ENCODE measurements around the gene RAB10.
"Not testable (repeated sequence)": the region's sequence is repeated elsewhere in the genome, so short reads cannot be mapped to it uniquely, and the experiment has no call there.

RAB10 gene

GRCh38 chr2:26157580-26157979 is 123.7 kb downstream of the RAB10 start:
- DNase-seq (ENCODE audit: low read depth), result no peak

DNA sequence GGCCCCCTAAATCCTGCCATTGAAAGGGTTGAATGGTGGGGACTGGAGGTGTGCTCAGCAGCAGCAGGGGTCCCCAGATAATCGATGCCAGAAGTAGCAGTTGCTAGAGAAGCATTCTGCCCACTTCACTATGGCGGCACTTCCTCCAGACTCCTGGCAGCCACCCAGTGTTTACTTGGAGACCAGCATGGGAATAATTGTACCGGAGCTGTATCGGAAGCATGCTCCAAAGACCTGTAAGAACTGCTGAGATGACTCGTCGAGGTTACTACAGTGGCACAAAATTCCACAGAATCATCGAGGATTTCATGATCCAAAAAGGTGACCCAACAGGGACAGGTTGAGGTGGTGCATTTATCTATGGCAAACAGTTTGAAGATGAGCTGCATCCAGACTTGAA is 128.0 kb downstream of the RAB10 start:
- no peak for DNase-seq (ENCODE audit: low read depth)

DNA sequence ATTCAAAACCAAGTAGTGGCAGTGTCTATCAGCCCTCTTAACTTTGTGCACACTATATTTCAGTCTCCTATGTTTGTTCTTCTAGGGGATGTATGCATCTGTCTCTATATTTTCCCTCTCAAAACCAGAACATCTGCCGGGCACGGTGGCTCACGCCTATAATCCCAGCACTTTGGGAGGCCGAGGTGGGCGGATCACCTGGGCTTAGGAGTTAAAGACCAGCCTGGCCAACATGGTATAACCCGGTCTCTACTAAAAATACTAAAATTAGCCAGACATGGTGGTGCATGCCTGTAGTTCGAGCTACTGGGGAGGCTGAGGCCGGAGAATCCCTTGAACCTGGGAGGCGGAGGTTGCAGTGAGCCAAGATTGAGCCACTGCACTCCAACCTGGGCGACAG is 129.1 kb downstream of the RAB10 start:
- DNase-seq (ENCODE audit: low read depth), result no peak

DNA sequence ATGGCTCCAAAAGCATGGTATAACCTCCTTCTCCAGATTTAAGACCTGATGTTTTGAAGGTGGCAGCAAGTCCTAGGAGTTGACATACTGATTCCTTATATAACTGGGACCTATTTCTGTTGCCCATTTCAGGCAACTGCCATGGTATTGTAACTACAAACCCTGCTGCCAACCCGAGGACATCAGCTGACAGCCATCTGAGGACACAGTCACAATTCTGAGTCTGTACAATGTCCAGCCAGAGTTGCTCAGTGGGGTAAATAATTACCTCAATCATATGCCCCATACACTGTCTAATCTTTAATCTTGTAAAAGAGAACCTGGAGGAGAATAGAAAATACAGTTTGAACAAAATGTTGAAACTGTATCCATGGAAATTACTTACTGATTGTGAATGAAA is 130.3 kb downstream of the RAB10 start:
- DNase-seq (ENCODE audit: low read depth), result no peak

DNA sequence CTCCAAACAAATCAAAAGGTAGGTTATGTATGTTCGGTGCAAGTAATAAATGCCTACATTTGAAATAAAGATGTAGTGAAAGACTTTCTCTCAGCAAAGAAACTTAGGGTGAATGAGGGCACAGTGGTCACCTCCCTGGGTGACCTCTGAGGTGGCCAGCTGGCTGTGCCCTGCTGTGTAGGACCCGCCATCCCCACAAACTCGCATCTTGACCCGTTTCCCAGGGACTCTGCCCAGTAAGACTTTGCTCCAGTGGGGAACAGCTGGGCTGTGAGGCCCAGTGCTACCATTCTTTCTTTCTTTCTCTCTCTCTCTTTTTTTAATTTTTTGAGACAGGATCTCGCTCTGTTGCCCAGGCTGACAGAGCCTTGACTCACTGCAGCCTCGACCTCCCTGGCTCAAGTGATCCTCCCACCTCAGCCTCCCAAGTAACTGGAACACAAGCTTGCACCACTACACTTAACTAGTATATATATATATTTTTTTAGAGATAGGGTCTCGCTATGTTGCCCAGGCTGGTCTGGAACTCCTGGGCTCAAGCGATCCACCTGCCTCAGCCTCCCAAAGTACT is 130.8 kb downstream of the RAB10 start:
- DNase-seq (ENCODE audit: low read depth), result no peak

DNA sequence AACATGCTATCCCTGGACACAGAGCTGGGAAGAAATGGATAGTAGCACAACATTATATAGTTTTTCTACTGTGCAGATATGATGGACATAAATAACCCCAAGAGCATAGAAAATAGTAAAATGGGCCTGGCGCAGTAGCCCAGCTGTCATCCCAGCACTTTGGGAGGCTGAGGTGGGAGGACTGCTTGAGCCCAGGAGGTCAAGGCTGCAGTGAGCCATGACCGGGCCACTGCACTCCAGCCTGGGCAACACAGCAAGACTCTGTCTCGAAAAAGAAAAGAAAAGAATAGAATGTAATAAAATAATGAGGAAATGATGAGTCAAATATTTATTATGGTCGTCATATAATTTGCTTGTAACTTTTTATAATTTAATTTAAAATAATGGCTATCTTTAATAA is 131.5 kb downstream of the RAB10 start:
- no peak for DNase-seq (ENCODE audit: low read depth)

DNA sequence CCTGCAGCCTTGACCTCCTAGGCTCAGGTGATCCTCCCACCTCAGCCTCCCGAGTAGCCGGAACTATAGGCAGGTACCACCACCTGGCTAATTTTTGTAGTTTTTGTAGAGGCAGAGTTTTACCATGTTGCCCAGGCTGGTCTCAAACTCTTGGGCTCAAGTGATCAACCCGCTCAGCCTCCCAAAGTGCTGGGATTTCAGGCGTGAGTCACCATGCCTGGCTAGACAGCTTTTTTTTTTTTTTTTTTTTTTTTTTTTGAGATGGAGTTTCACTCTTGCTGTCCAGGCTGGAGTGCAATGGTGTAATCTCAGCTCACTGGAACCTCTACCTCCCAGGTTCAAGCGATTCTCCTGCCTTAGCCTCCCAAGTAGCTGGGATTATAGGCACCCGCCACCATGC is 132.7 kb downstream of the RAB10 start:
- not testable (repeated sequence) for DNase-seq (ENCODE audit: low read depth)

- DNase-seq (ENCODE audit: low read depth), result no peak
These were observed 134.9 kb downstream of the RAB10 start for GRCh38 chr2:26168785-26169184.

GRCh38 chr2:26169226-26169625 is 135.3 kb downstream of the RAB10 start:
- no peak for DNase-seq (ENCODE audit: low read depth)

- DNase-seq (ENCODE audit: low read depth), result no peak
These were observed 136.0 kb downstream of the RAB10 start for GRCh38 chr2:26169681-26170414.

- no peak for DNase-seq (ENCODE audit: low read depth)
These were observed 136.9 kb downstream of the RAB10 start for GRCh38 chr2:26170795-26171194.

GRCh38 chr2:26172189-26172870 is 138.4 kb downstream of the RAB10 start:
- DNase-seq (ENCODE audit: low read depth), result no peak

DNA sequence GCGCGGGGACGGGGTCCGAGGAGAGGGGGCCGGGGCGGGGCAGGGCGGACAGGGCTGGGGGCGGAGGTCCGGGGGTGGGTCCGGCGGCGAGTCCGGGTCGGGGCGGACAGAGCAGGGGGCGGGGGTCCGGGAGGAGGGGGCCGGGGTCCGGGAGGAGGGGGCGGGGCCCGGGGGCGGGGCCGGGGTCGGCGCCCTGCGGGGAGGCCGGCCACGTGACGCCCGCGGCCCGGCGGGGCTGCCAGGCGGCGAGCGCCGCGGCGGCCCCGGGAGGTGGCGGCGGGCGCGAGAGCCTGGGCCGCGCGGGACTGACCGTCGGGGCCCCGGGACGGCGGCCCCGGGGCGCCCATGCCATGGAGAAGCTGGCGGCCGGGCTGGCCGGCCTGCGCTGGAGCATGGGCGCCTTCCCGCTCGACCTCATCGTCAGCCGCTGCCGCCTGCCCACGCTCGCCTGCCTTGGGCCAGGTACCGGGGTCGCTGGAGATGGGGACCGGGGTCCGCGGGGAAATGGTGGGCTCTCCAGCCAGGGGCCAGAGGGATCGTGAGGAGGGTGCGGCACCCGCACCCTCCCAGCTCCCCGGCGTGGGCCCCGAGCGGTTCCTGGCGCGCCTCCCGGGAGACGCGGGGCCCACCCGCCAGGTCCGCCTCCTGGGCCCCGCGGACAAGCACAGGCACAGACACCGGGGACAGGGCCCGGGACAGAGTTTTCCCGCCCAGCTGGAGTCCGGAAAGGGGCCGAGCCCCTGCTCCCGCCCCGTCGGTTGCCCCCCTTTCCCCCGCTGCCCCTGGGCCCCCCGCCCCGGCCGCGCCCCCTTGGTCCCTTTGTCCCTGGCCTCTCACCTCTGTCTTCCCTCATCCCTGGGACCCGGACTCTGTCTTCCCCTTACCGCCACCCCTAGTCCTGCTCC is 139.2 kb downstream of the RAB10 start, which contains the start of gene GAREM2:
Gene GAREM2, plus strand, starts transcription at position 218 of the 905 bp plus-strand sequence. Its CDS starts 133 bp downstream, at position 351.
- DNase-seq (ENCODE audit: low read depth), result no peak

DNA sequence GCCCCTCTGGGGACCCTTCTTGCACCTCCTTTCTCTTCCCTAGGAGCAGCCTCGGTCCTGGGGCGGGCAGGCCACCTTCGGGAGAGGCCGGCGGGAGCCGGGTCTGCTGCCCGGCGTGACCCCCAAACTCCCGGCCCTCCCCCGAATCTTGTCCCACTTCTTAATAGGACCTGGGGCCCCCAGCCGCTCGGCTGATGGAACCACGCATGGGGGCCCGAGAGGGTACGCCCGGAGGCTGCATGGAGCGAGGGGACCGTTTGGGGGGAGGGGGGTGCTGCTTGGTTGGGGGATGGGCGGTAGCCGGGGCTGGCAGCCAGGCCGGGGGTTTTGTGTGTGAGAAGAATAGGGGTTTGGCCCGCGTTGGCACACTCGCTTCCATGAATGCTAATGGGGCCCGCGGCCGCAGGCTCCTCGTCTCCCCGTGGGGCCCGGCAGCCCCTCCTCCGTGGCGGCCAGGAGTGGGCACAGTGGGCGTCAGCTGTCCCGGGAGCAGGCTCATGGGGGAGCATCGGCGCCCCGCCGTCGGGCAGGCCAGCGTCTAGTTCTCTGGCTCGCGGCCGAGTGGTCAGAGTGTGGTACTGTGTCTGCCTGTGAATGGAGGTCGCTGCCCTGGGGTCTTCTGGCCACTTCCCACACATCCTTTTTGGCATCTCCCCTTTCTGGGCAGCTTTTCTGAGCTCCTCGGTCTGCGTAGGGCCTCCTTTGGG is 140.0 kb downstream of the RAB10 start:
- DNase-seq (ENCODE audit: low read depth), result no peak

GRCh38 chr2:26174691-26175465 is 141.0 kb downstream of the RAB10 start:
- no peak for DNase-seq (ENCODE audit: low read depth)

DNA sequence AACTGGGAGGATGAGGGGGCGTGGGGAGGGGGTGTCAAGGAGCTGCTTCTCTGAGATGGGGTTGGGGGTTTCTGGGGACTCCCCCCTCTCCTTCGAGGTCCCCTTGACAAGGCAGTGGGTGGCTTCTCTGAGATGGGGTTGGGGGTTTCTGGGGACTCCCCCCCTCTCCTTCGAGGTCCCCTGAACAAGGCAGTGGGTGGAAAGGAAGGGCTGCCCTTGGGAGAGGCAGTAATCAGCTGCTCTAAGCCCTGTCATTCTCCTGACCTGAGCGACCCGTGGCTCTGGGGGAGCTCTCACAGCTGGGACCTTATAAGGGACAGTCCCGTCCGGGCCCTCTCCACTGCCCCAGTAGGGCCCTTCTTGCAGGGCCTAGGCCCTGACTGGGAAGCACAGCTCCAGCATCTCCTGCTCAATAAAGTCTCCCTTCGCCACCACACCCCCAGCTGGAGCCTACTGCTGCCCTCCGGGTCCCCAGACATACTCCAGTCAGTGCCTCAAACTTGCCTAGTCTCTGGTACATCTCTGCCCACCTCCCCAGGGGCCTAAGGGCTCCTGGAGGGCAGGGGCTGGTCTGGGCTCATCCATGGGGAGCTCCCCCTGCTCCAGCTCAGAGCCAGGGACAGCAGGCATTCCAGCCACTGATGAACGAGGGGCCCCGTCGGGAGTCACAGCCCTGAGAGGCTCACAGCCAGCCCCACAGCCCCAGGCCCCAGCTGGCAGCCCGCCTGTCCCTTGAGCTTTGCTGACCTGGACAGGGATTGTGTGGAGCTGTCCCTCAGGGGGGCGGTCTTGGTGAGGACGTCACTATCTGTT is 141.8 kb downstream of the RAB10 start:
- DNase-seq (ENCODE audit: low read depth), result no peak

GRCh38 chr2:26176279-26176615 is 142.4 kb downstream of the RAB10 start:
- DNase-seq (ENCODE audit: low read depth), result no peak

DNA sequence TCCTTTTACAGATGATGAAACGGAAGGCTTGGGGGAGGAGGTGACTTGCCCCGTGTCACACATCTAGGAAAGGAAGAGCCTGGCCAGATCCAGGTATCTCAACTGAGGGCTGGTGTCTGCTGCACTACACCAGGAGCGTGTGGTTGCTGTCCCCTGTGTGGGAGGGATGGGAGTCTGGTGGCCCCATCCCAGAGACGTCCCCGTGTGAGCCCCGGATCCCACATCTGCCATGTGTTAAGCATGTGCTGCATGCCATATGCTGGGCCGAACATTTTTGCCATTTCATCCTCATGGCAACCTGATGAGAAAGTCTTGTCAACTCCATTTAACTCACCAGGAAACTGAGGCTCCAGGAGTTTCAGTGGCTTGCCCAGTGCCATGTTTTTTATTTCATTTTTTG is 143.2 kb downstream of the RAB10 start:
- DNase-seq (ENCODE audit: low read depth), result no peak

GRCh38 chr2:26178246-26178645 is 144.4 kb downstream of the RAB10 start:
- no peak for DNase-seq (ENCODE audit: low read depth)

All from stimulated activated CD8-positive, alpha-beta memory T cell treated with anti-CD3 and anti-CD28 coated beads, Interleukin-7, amount 100 ng/mL, for 24 hours (primary cell).